NCI-H2081 (cell line): ENCODE results near the gene CRTAC1.

Experiments used
- DNase-seq, 2 experiments: peaks; one replicate each; lab custom pipeline; 2025; lab: John Stamatoyannopoulos, UW

Gene CRTAC1

GRCh38 chr10:97896756-97897358 is 133.6 kb downstream of the CRTAC1 start:
- DNase-seq = no peak

DNA sequence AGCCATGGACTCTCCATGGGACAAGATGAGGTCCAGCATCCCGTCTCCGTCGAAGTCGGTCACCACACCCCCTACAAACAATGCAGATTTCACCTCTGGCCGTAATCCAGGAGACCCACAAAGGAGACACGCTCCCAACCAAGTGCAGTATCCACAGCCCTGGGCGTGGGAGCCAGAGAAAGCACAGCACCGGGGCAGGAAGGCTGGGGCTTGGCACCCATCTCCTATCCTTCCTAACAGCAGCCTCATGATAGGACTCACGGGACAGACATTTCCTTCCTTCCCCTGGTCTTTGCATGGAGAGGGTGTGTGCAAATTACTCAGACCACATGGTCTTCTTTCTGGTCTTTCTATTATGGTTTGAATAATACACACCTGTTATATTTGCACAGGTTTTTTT is 134.5 kb downstream of the CRTAC1 start:
- DNase-seq = no peak

GRCh38 chr10:97895084-97895483 is 135.3 kb downstream of the CRTAC1 start:
- no peak for DNase-seq

DNA sequence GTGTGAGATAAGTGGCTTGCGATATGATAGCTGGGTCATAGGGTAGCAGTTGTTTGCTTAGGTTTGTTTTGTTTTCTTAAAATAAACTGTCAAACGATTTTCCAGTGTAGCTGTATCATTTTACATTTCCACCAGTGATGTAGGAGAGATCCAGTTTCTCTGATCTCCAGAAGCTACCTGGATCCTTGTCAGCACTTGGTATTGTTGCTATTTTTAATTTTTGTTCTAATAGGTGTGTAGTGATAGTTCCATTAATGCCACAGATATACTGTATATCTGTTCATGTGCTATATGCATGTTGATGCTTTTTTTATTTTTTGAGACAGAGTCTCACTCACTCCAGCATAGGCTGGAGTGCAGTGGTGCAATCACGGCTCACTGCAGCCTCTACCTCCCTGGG is 136.3 kb downstream of the CRTAC1 start:
- no peak for DNase-seq

DNA sequence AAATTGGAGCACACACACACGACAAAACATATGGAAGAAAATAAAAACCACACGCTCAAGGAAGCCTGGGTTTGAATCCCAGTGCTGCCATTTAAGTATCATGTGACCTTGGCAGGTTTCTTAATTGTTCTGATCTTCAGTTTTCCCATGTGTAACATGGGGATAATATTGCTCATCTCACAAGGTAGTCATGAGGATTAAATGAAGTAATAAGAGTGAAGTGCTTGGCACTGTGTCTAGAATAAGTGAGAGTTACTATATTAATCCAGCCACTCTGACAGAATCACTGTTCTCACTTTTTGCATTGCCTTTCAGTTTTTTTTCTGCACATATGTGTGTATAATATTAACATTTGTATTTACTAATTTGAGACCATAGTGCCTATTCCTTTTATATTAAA is 137.5 kb downstream of the CRTAC1 start:
- DNase-seq = no peak

DNA sequence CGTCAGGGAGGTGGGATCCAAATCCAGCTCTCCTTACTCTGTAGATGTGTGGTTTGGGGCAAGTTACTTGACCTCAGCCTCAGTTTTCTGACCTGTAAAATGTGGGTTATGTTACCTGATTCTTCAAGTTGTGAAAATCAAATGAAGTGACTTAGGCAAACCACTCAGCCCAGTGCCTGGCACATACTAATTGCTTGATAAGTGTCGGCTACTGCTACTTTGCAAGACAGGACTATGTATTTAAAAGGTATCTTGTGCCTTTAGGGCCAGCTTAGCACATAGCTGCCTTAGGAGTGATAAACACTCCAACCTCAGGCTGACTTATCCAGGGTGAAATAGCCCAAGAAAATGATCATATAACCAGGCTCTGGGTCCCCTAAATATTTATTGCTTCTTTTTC is 137.9 kb downstream of the CRTAC1 start:
- DNase-seq = no peak

- DNase-seq = no peak
These were observed 138.8 kb downstream of the CRTAC1 start for GRCh38 chr10:97891497-97892167.

DNA sequence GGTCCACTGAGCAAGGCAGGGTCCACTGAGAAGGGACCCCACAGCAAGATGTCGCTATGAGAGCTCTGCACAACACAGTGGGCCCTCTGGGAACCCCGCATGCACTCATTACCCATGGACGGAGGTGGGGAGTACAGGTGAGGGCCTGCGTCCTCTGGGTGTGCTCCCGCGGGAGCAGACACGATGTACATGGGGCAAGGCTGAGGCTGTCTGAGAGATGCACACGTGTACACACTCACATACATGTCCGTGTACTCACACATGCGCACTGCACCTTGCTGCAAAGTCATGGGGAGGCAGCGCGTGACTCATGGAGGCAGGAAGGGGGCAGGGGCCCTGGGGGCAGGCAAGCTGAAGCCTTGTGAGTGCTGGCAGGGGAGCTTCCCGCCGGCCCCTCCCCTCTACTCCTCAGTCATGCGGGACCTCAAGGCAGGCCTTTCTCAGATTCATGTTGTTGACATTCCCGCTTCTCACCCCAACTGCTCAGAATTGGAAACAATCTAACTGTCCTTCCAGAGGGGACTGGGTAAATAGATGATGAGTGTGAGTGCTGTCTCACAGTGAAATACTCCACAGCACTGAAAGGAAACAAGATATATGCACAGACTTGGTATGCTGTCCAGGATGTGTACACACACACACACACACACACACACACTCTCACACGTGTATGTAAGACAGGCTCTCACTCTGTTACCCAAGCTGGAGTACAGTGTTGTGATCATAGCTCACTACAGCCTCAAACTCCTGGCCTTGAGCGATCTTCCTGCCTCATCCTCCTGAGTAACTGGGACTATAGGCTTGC is 140.8 kb downstream of the CRTAC1 start:
- no peak for DNase-seq

DNA sequence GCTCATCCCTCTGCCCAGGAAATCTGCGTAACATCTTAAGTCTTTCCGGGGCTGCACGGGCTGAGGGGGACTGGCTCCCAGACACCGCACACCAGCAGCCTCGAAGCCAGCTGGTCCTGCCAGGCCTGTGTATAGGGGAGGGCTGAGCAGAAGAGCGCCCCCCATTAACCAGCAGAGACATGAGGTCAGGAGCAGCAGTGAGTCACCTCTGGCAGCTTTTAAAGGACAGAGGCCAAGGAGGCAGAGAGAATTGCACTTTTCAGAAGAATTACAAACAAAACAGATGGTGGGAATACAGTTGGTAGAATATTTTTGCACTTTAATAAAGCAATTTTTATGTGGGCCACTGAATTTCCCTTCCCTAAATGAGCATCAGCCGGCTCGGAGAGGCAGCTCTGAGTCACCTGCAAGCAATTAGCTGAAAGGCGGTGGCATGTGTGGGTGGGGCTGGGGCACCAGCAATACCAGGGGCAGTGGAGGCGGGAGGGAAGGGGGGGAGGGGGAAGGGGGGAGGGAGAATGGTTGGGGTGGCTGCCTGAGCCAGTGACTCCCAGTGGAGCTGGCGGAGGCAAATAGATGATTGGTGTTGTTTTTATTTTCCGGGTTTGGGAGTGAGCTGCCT is 141.7 kb downstream of the CRTAC1 start:
- DNase-seq = peak; percentile 19 to 34

DNA sequence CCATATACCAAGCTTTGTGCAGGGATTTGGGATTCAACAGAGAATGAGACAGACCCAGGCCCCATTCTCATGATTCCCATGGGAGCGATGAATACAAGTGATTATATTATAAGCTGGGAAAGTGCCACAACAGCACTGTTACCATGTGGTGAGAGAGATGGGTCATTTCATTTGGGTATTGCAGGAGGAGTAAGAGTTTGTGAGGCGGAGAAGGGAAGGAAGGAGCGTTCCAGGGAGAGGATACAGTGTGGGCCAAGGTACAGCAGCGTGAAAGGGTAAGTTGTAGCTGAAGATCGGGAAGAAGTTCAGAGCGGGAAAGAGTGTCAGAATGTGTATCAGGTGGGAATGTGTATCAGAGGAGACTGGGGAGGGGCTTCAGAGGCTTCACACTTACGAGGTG is 142.3 kb downstream of the CRTAC1 start:
- no peak for DNase-seq

GRCh38 chr10:97887399-97887798 is 143.0 kb downstream of the CRTAC1 start:
- DNase-seq = no peak

- DNase-seq = no peak
These were observed 144.1 kb downstream of the CRTAC1 start for GRCh38 chr10:97886286-97886685.

DNA sequence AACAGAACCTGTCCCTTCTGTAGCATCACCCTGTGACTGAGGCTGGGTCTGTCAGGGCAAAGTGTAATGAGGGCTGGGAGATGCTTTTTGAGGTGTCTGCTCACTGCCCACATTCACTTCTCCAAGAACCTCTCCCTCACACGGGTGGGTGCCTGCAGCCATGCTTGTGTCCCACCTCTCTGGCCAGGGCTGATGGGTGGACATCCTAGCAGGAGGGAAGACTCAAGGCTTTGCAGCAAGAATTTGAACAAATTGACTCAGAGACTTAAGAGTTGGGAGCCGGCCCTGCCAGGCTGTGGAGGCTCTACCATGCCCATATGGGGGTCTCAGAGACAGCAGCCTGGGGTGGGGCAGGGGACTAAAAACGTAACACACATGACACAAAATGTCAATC is 147.3 kb downstream of the CRTAC1 start:
- no peak for DNase-seq

- no peak for DNase-seq
These were observed 148.0 kb downstream of the CRTAC1 start for GRCh38 chr10:97882142-97883091.

DNA sequence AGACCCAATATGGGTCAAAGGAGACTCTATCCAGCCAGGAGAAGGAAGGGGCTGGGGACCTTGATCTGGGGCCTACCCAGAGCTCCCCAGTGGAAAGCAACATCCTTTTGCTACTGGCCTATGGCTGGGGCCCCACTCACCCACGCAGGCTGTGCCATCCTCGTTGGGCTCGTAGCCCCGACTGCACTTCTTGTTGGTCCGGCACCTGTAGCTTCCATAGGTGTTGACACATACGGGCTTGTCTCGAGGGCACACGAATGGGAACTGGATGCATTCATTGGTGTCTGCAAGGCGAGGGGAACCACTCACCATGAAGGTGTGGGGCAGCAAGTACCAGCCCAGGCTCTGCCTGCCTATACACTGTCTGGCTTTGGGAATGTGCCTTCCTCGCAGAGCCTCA is 150.3 kb downstream of the CRTAC1 start:
- DNase-seq = no peak

DNA sequence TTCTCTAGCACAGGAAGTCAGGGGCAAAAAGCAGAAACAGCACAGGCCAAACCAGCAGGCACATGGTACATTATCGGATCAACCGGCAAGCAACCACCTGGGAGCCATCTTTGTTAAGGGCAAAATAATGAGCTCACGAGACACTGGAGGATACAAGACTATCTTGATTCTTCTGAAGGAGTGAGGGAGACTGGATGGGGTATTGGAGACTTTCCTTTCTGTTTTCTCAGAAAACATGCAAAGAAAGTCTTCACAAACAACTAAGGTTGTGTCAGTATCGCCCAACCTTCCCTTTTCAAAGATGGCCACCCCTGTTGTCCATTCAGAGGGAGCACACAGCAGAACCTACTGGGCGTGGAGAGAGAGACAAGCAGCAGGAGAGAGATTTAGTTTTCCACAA is 151.2 kb downstream of the CRTAC1 start:
- no peak for DNase-seq

DNA sequence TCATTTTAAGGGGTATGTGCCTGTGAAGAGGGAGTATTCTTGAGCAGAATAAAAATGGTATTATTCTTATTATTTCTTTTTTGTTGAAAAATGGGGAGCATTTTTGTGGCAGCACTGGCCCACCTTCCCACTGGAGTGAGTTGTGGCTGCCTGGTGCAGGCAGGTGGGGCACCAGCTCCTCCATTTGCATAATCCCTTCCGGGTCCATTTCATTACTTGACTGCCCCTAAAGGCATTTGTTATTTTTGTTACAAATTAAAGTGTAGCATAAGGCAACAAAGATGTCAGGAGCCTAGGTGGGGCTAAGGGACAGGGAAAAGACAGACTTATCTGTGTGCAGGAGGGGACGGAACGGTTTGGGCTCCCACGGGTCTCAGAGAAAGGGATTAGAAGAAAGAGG is 154.0 kb downstream of the CRTAC1 start:
- DNase-seq = no peak

DNA sequence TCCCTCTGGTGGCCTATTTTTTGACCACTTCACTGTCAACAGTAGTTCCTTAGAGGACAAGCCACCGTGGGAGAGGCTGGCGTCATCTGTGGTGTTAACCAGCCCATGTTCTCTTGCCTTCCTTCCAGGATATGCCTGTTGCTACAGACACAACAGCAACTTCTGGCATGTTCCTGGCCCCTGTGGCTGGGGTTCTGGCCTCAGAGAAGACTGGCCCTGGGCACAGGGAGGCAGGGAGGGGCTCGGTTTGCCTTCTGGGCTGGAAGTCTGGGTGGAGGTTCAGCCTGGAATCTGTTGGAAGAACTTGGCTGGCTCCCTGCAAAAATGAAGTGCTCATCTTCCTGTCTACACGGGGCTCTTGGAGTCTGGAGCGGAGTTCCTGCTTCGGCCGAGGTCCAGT is 155.0 kb downstream of the CRTAC1 start:
- no peak for DNase-seq

DNA sequence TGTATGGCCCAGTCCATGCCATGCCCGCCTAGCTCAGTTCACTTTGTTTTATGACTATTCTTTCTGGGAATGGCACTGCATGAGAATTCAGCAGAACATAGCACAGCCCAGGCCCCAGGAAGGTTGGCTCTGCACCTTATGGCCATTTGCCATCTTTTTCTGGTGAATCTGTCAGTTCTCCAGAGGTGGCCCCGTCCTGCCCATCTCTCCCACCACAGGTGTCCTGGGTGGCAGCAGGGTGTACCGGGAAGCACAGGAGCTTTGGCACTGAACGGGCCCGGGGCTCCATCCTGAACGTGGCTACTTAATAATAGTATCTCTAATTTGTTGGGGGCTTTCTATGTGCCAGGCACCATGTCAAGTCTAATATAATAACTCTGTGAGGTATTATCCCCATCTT is 156.1 kb downstream of the CRTAC1 start:
- no peak for DNase-seq

DNA sequence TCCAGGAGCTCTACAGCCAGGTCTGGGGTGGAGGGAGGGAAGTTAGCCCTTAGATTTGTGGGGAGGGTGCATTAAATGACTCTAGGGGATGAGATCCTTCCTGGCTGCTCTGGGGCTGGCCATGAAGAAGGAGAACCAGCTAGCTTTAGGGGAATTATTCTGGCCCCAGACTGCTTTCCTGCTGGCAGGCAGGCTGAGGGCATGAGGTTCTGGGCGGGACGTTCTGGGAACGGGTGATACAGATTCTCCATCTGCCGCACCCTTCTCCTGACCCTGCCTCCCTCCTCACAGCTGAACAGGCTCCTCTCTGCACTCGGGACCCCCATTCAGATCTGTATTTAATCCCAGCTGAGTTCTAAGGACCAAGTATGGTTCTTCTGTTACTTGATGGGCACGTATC is 156.9 kb downstream of the CRTAC1 start:
- DNase-seq = no peak

DNA sequence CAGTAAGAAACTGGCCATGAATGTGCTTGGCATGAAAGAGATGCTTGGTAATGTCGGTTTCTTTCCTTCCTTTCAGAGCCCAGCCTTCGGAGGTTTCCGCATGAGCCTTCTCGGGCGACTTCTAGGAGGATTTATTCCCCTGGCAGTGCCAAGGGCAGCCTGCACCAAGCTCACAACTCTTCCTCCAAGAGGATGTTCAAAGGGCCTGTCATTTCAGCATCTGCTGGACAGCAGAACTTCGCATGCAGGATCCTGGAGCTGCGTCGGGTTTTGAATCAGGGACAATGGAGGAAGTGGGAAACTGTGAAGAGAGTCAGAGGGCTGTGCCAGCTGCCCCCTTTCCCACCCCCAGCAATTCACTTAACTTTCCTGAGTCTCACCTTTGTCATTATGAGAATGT is 159.4 kb downstream of the CRTAC1 start:
- DNase-seq = no peak
